RPMI8226 (cell line): Measurements from ENCODE around the gene BMAL1.
"Not testable (repeated sequence)": the region's sequence is repeated elsewhere in the genome, so short reads cannot be mapped to it uniquely, and the experiment has no call there.

Experiments used
- DNase-seq: peaks from one replicate; pipeline ENCODE4 v3.0.0-alpha.2; 2015

The BMAL1 gene

DNA sequence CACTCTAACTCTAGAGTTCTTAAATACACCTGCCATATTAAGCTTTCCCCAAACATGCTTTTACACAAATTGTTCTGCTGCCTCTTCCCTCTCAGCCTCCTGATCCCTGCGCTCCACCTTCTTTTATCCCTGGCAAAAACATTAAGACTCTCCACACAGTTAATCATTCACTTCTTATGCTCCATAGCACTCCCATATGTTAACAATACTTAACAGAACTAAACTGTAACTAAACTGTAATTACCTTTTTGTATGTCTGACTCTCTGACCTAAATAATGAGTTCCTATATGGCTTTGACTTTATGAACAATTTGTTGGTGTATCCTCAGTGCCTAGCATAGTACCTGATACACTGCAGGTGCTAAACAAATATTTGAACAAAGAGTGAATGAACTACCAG lies 113.6 kb downstream of the BMAL1 start:
- DNase-seq = no peak

- not testable (repeated sequence) for DNase-seq
Measured at GRCh38 chr11:13398335-13398734, 120.7 kb downstream of the BMAL1 start.

DNA sequence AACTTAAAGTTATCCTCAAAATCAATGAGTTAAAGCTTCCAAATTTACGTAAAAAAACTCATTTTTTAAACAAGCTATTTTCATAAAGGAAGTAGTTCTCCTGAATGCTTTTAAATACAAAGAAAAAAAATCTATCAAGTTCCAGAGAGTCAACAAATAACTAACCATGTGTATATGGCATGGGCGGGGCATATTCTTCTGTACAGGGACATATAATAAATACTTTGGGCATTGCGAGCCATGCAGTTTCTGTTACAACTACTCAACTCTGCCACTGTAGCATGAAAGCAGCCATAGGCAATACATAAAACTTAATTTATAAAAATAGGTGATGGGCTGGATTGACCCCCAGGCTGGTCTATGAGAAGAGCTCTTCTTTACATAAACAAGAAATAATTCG lies 127.6 kb downstream of the BMAL1 start:
- DNase-seq = no peak

- DNase-seq = no peak
Measured at GRCh38 chr11:13415201-13415600, 137.6 kb downstream of the BMAL1 start.

DNA sequence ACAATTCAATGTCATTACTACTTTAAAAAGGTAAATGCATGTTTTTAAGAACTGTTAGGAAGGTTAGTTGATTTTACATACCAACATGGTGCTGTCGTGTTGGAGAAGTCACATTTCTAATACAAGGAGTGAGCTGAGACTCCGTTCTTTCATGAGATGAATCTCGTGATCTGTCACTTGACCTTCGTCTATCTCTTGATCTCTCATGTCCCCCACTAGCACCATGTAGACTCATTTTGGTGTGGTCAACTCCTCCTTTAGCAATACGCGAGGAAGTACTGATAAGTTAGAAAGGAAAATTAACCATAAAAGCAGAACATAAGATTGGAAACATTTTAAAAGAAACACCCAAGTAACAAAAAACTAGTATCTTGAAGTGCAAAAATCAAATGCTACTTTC lies 144.0 kb downstream of the BMAL1 start:
- DNase-seq = no peak

DNA sequence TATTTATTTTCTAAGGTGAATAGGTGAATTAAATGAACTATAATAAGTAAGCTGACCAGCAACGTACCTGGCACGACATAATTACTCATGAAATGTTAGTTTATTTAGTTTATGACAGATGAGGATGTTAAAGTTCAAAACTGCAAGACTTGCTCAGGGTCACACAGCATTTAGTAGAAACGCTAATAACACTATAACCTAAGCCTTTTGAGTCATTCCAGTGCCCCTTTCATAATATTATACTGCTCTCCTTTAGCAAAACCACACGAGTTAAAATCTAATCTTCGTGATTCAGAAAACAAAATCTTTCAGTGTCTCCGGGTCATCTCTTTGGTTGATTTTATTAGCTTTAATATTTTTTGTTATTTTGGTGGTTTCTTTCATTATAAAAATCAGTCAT lies 145.8 kb downstream of the BMAL1 start:
- no peak for DNase-seq

DNA sequence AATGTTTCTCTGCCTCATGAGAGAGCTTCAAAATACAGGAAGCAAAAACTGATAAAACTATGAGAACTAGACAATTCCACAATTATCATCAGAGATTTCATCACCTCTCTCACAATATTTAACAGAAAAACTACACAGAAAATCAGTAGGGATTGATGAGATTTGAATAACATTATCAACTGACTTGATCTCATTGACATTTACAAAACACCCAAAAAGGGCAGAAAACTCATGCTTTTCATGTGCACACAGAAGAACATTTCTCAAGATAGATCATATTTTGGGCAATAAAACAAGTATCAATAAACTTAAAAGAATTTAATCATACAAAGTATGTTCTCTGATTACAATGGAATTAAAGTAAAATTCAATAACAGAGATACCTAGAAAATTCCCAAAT lies 149.8 kb downstream of the BMAL1 start:
- DNase-seq = no peak

DNA sequence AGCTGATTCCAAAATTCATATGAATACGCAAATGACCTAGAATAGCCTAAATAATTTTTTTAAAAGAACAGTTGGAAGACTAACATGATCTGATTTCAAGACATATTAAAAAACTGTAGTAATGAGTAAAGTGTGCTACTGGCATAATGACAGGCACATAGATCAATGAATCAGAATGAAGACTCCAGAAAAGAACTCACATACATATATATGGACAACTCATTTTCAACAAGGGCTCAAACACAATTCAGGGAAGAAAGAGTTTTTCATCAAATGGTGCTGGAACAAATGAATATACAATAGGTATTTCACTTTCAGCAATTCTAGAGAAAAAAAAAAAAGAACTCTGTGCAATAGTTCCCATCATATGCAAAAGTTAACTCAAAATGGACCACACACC lies 151.7 kb downstream of the BMAL1 start:
- DNase-seq = no peak

DNA sequence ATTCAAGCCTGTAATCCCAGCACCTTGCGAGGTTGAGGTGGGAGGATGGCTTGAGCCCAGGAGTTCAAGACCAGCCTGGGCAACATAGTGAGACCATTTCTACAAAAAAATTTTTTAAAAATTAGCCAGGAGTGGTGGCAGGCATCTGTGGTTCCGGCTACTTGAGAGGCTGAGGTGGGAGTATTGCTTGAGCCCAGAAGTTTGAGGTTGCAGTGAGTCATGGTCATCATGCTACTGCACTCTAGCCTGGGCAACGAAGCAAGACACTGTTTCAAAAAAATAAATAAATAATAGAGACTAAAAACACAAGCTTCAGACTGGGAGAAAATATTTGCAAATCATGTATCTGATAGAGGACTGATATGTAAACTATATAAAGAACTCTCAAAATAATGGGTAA lies 152.2 kb downstream of the BMAL1 start:
- no peak for DNase-seq

- no peak for DNase-seq
Measured at GRCh38 chr11:13433437-13433836, 155.8 kb downstream of the BMAL1 start.

GRCh38 chr11:13434247-13435205 lies 156.9 kb downstream of the BMAL1 start:
- no peak for DNase-seq

DNA sequence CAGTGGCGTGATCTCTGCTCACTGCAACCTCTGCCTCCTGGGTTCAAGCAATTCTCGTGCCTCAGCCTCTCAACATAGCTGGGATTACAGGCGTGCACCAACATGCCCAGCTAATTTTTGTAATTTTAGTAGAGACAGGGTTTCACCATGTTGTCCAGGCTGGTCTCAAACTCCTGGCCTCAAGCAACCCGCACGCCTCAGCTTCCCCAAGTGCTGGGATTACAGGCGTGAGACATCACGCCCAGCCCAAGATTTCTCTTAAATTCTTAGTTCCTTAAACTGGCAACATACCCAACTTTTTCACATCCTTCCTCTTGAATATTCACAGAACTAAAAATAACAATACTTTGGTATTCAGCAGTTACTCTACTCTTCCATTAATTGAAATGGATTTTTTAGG lies 159.2 kb downstream of the BMAL1 start:
- not testable (repeated sequence) for DNase-seq
